Measurements from ENCODE around the gene FAM107A. TPM values are rescaled to one million over a fixed set of nuclear protein-coding genes. Genes with fewer than 3 reads are reported as not detected.

The FAM107A gene
- polyA plus RNA-seq, 1 donor from 2014 or later: 0.16 TPM

- peaks cover 4% of the 10 kb centered on the region for H3F3A ChIP-seq (ENCODE audit: insufficient read depth, low read length, poor library complexity, severe bottlenecking)
- no peak overlapping the region for H3K9ac ChIP-seq (ENCODE audit: low read length)
- H3K79me2 ChIP-seq (replicated peaks; ENCODE audit: insufficient read depth, low read length): no peaks in the 10 kb centered on the region
- TF ChIP-seq TAF1 (IDR thresholded peaks at IDR 0.05; ENCODE audit: low read depth) (no peak), RAD21 (conservative IDR thresholded peaks at IDR 0.05) (no peak), REST (IDR thresholded peaks at IDR 0.05; ENCODE audit: borderline replicate concordance) (no peak), POLR2AphosphoS5 (IDR thresholded peaks at IDR 0.05) (no peak), MXI1 (conservative IDR thresholded peaks at IDR 0.05; ENCODE audit: poor library complexity, severe bottlenecking) (no peak), EP300 (conservative IDR thresholded peaks at IDR 0.05; ENCODE audit: poor library complexity, severe bottlenecking) (no peak), EZH2 (IDR thresholded peaks at IDR 0.05; ENCODE audit: borderline replicate concordance, insufficient read depth, low read length, poor library complexity, severe bottlenecking) (no peak)
- TF ChIP-seq, protein P1, sequence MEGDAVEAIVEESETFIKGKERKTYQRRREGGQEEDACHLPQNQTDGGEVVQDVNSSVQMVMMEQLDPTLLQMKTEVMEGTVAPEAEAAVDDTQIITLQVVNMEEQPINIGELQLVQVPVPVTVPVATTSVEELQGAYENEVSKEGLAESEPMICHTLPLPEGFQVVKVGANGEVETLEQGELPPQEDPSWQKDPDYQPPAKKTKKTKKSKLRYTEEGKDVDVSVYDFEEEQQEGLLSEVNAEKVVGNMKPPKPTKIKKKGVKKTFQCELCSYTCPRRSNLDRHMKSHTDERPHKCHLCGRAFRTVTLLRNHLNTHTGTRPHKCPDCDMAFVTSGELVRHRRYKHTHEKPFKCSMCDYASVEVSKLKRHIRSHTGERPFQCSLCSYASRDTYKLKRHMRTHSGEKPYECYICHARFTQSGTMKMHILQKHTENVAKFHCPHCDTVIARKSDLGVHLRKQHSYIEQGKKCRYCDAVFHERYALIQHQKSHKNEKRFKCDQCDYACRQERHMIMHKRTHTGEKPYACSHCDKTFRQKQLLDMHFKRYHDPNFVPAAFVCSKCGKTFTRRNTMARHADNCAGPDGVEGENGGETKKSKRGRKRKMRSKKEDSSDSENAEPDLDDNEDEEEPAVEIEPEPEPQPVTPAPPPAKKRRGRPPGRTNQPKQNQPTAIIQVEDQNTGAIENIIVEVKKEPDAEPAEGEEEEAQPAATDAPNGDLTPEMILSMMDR (IDR thresholded peaks at IDR 0.05; ENCODE audit: poor library complexity, severe bottlenecking): no peak
- peaks cover 5% of the 10 kb centered on the region for H3K9me3 ChIP-seq (ENCODE audit: low read length)
- no peak overlapping the region for H3K4me2 ChIP-seq (ENCODE audit: low read length)
- H2AFZ ChIP-seq (ENCODE audit: low read depth, low read length): no peak overlapping the region
- H4K20me1 ChIP-seq (ENCODE audit: insufficient read depth): no peaks in the 10 kb centered on the region
- no peak overlapping the region for H3K27ac ChIP-seq (ENCODE audit: low read length)
- no peaks in the 10 kb centered on the region for H3K9me2 ChIP-seq (ENCODE audit: insufficient read depth, low read length)
- no peaks in the 10 kb centered on the region for H3K27me3 ChIP-seq (ENCODE audit: insufficient read depth, low read depth, low read length)
- no peak overlapping the region for H3K4me3 ChIP-seq (ENCODE audit: low read length)
- H3K36me3 ChIP-seq (ENCODE audit: insufficient read depth, low read length): peaks cover 4% of the 10 kb centered on the region
Observed at GRCh38 chr3:58576716-58577115, 475 bp downstream of the FAM107A start.

DNA sequence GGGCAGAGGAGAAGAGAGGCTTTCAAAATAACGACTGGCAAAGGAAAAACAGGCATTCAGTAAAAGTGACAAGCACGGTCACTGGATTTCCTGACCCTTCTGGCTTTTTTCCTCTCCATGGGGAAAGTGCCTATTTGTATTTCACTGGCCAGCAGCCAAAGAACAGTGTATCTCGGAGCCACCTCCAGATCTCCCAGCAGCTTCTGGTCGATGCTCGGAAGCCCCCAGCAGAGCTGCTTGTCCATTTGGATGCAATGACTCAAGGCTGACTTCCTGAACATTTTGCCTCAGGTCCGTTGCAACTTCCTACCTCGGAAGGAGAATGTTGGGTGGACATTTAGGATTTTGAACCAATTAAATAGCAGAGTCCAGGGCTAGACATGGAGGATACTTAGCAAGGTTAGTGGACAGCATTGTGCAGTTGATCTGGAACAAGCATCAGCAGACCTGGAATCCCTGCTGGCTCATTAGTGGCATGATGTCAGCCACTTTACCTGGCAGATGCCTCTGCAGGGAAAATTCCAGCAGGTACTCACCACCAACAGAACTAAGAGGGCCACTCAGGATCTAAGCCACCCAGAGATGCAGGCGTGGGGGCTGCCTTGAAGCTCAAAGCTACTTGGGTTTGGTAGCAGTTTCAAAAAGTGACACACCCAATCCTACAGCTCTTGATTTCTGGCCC lies 1.1 kb downstream of the FAM107A start:
- TF ChIP-seq, protein P1 (IDR thresholded peaks at IDR 0.05; ENCODE audit: poor library complexity, severe bottlenecking): no peak
- TF ChIP-seq TAF1 (IDR thresholded peaks at IDR 0.05; ENCODE audit: low read depth) (no peak), REST (IDR thresholded peaks at IDR 0.05; ENCODE audit: borderline replicate concordance) (no peak), EP300 (conservative IDR thresholded peaks at IDR 0.05; ENCODE audit: poor library complexity, severe bottlenecking) (no peak), MXI1 (conservative IDR thresholded peaks at IDR 0.05; ENCODE audit: poor library complexity, severe bottlenecking) (no peak), POLR2AphosphoS5 (IDR thresholded peaks at IDR 0.05) (no peak), RAD21 (conservative IDR thresholded peaks at IDR 0.05) (no peak), EZH2 (IDR thresholded peaks at IDR 0.05; ENCODE audit: borderline replicate concordance, insufficient read depth, low read length, poor library complexity, severe bottlenecking) (no peak), SMC3 (conservative IDR thresholded peaks at IDR 0.05; ENCODE audit: poor library complexity) (no peak)
- Histone ChIP-seq H3K9ac (ENCODE audit: low read length) (no peak overlapping the region), H3K4me2 (ENCODE audit: low read length) (no peak overlapping the region), H3K27ac (ENCODE audit: low read length) (no peak overlapping the region), H4K20me1 (ENCODE audit: insufficient read depth) (no peaks in the 10 kb centered on the region), H3K27me3 (ENCODE audit: insufficient read depth, low read depth, low read length) (no peaks in the 10 kb centered on the region), H3F3A (ENCODE audit: insufficient read depth, low read length, poor library complexity, severe bottlenecking) (no peaks in the 10 kb centered on the region), H3K9me3 (ENCODE audit: low read length) (peaks cover 5% of the 10 kb centered on the region), H3K36me3 (ENCODE audit: insufficient read depth, low read length) (peaks cover 4% of the 10 kb centered on the region), H3K79me2 (replicated peaks; ENCODE audit: insufficient read depth, low read length) (no peaks in the 10 kb centered on the region), H3K4me3 (ENCODE audit: low read length) (no peak overlapping the region), H3K9me2 (ENCODE audit: insufficient read depth, low read length) (no peaks in the 10 kb centered on the region), H2AFZ (ENCODE audit: low read depth, low read length) (no peak overlapping the region)

Measured in neural cell (in vitro differentiated cells).